GM19043 (cell line): ENCODE results near the gene ATXN7L3.
"Not testable (repeated sequence)": the region's sequence is repeated elsewhere in the genome, so short reads cannot be mapped to it uniquely, and the experiment has no call there.

Source experiments
- ATAC-seq: cut with Tn5 transposase; IDR thresholded peaks from one replicate; pipeline ENCODE4 v1.9.1; 2021; ENCODE audit warnings: low read depth; ENCODE audit not compliant: unreplicated experiment

The ATXN7L3 gene

GRCh38 chr17:44199553-44200477 is at the start of gene ATXN7L3:
ATXN7L3 (minus strand) TSS chr17:44199884; CDS start chr17:44198070, 1,814 bp downstream.
- ATAC-seq: peak; percentile 62

GRCh38 chr17:44247876-44248736 is 48.4 kb upstream of the ATXN7L3 start:
- no peak for ATAC-seq

GRCh38 chr17:44247440-44247841 is 47.8 kb upstream of the ATXN7L3 start:
- no peak for ATAC-seq

- ATAC-seq: no peak
These were observed 41.5 kb upstream of the ATXN7L3 start for GRCh38 chr17:44241106-44241624.

GRCh38 chr17:44237886-44238285 is 38.2 kb upstream of the ATXN7L3 start:
- not testable (repeated sequence) for ATAC-seq

- no peak for ATAC-seq
These were observed 36.8 kb upstream of the ATXN7L3 start for GRCh38 chr17:44236444-44236991.

- ATAC-seq: no peak
These were observed 35.9 kb upstream of the ATXN7L3 start for GRCh38 chr17:44235583-44235936.

- ATAC-seq: no peak
These were observed 33.9 kb upstream of the ATXN7L3 start for GRCh38 chr17:44233582-44233981.

- no peak for ATAC-seq
These were observed 32.4 kb upstream of the ATXN7L3 start for GRCh38 chr17:44232061-44232460.

GRCh38 chr17:44230140-44230539 is 30.5 kb upstream of the ATXN7L3 start:
- no peak for ATAC-seq

GRCh38 chr17:44229090-44229489 is 29.4 kb upstream of the ATXN7L3 start:
- no peak for ATAC-seq

GRCh38 chr17:44223541-44224071 is 23.9 kb upstream of the ATXN7L3 start:
- ATAC-seq: no peak

- no peak for ATAC-seq
These were observed 22.6 kb upstream of the ATXN7L3 start for GRCh38 chr17:44222112-44222869.

- ATAC-seq: no peak
These were observed 22.1 kb upstream of the ATXN7L3 start for GRCh38 chr17:44221862-44222111.

- no peak for ATAC-seq
These were observed 21.6 kb upstream of the ATXN7L3 start for GRCh38 chr17:44221084-44221861.

GRCh38 chr17:44220213-44221083 is 20.8 kb upstream of the ATXN7L3 start:
- no peak for ATAC-seq

GRCh38 chr17:44219616-44220212 is 20.0 kb upstream of the ATXN7L3 start, which contains the start of gene UBTF:
UBTF (minus strand) TSS chr17:44219675; CDS start chr17:44218229, 1,446 bp downstream.
- ATAC-seq: no peak

- no peak for ATAC-seq
These were observed 19.5 kb upstream of the ATXN7L3 start for GRCh38 chr17:44219108-44219615.
